Liver (tissue), 3 donors: ENCODE results near the gene FSIP2.

Experiments used
- EGR1 ChIP-seq, 2 donors: IDR thresholded peaks; 2 replicates each; pipeline ENCODE4 v1.6.1; 2016 to 2018; ENCODE audit warnings: antibody characterized with exemption in 2 of 2, low read depth in 2 of 2
- FOXA1 ChIP-seq: IDR thresholded peaks from 2 replicates; pipeline ENCODE4 v1.6.1; 2016; ENCODE audit warnings: antibody characterized with exemption
- GABPA ChIP-seq, 2 donors: IDR thresholded peaks in 1 of 2; conservative IDR thresholded peaks in 1 of 2; 2 replicates each; pipeline ENCODE4 v1.6.1; 2016; ENCODE audit warnings: antibody characterized with exemption in 2 of 2, mild to moderate bottlenecking in 1 of 2, moderate library complexity in 1 of 2
- HNF4G ChIP-seq: IDR thresholded peaks from 2 replicates; pipeline ENCODE4 v1.6.1; 2016; ENCODE audit warnings: antibody characterized with exemption
- JUND ChIP-seq, 2 donors: IDR thresholded peaks; 2 replicates each; pipeline ENCODE4 v1.6.1; 2016; ENCODE audit warnings: antibody characterized with exemption in 2 of 2
- RXRA ChIP-seq, 2 donors: IDR thresholded peaks; 2 replicates each; pipeline ENCODE4 v1.6.1; 2017 to 2018; ENCODE audit warnings: antibody characterized with exemption in 2 of 2, mild to moderate bottlenecking in 1 of 2
- SP1 ChIP-seq: IDR thresholded peaks from 2 replicates; pipeline ENCODE4 v1.6.1; 2018; ENCODE audit warnings: antibody characterized with exemption, mild to moderate bottlenecking
- TAF1 ChIP-seq: conservative IDR thresholded peaks from 2 replicates; pipeline ENCODE4 v1.6.1; 2016; ENCODE audit warnings: antibody characterized with exemption, mild to moderate bottlenecking
- YY1 ChIP-seq: IDR thresholded peaks from 2 replicates; pipeline ENCODE4 v1.6.1; 2016; ENCODE audit warnings: antibody characterized with exemption, mild to moderate bottlenecking
- TF ChIP-seq, protein P1 (sequence below): fragments of 150-350 bp; IDR thresholded peaks from 2 replicates; pipeline ENCODE4 v1.5.1; 2017; ENCODE audit warnings: improper control_type of control experiment, low read depth, low read length; ENCODE audit not compliant: missing input control
- TF ChIP-seq, protein P2 (sequence below): IDR thresholded peaks from 2 replicates; pipeline ENCODE4 v1.6.1; 2016; ENCODE audit warnings: antibody characterized with exemption
- TF ChIP-seq, protein P3 (sequence below): IDR thresholded peaks from 2 replicates; pipeline ENCODE4 v1.6.1; 2016; ENCODE audit warnings: antibody characterized with exemption
- TF ChIP-seq, protein P4 (sequence below): IDR thresholded peaks from 2 replicates; pipeline ENCODE4 v1.6.1; 2016; ENCODE audit warnings: antibody characterized with exemption, mild to moderate bottlenecking
- TF ChIP-seq, protein P5 (sequence below): IDR thresholded peaks from 2 replicates; pipeline ENCODE4 v1.6.1; 2016; ENCODE audit warnings: antibody characterized with exemption
- donor health status: healthy.
- donor health status: healthy.

DNA sequence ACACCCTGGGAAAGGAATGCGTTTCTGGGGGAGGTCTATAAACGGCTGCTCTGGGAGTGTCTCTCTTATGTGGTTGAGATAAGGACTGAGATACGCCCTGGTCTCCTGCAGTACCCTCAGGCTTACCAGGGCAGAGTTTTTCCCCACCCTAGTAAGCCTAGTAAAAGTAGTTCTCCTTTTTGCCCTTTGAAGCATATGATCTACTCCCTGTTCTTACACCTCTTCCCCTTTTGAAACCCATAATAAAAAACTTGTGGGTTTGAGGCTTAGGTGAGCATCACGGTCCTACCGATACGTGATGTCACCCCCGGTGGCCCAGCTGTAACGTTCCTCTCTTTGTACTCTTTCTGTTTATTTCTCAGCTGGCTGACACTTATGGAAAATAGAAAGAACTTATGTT lies 97.4 kb downstream of the FSIP2 start:
- TF ChIP-seq, protein P1, sequence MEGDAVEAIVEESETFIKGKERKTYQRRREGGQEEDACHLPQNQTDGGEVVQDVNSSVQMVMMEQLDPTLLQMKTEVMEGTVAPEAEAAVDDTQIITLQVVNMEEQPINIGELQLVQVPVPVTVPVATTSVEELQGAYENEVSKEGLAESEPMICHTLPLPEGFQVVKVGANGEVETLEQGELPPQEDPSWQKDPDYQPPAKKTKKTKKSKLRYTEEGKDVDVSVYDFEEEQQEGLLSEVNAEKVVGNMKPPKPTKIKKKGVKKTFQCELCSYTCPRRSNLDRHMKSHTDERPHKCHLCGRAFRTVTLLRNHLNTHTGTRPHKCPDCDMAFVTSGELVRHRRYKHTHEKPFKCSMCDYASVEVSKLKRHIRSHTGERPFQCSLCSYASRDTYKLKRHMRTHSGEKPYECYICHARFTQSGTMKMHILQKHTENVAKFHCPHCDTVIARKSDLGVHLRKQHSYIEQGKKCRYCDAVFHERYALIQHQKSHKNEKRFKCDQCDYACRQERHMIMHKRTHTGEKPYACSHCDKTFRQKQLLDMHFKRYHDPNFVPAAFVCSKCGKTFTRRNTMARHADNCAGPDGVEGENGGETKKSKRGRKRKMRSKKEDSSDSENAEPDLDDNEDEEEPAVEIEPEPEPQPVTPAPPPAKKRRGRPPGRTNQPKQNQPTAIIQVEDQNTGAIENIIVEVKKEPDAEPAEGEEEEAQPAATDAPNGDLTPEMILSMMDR, result no peak
- TF ChIP-seq, protein P2, sequence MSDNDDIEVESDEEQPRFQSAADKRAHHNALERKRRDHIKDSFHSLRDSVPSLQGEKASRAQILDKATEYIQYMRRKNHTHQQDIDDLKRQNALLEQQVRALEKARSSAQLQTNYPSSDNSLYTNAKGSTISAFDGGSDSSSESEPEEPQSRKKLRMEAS, result no peak
- no peak for TF ChIP-seq SP1
- no peak for TF ChIP-seq FOXA1
- TF ChIP-seq JUND (IDR thresholded peaks at IDR 0.05), result no peak
- TF ChIP-seq TAF1, result no peak
- no peak for TF ChIP-seq YY1
- TF ChIP-seq, protein P3, sequence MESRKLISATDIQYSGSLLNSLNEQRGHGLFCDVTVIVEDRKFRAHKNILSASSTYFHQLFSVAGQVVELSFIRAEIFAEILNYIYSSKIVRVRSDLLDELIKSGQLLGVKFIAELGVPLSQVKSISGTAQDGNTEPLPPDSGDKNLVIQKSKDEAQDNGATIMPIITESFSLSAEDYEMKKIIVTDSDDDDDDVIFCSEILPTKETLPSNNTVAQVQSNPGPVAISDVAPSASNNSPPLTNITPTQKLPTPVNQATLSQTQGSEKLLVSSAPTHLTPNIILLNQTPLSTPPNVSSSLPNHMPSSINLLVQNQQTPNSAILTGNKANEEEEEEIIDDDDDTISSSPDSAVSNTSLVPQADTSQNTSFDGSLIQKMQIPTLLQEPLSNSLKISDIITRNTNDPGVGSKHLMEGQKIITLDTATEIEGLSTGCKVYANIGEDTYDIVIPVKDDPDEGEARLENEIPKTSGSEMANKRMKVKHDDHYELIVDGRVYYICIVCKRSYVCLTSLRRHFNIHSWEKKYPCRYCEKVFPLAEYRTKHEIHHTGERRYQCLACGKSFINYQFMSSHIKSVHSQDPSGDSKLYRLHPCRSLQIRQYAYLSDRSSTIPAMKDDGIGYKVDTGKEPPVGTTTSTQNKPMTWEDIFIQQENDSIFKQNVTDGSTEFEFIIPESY, result no peak
- no peak for TF ChIP-seq GABPA (IDR thresholded peaks at IDR 0.05 in 1 of 2, conservative IDR thresholded peaks at IDR 0.05 in 1 of 2)
- no peak for TF ChIP-seq HNF4G
- TF ChIP-seq, protein P4, sequence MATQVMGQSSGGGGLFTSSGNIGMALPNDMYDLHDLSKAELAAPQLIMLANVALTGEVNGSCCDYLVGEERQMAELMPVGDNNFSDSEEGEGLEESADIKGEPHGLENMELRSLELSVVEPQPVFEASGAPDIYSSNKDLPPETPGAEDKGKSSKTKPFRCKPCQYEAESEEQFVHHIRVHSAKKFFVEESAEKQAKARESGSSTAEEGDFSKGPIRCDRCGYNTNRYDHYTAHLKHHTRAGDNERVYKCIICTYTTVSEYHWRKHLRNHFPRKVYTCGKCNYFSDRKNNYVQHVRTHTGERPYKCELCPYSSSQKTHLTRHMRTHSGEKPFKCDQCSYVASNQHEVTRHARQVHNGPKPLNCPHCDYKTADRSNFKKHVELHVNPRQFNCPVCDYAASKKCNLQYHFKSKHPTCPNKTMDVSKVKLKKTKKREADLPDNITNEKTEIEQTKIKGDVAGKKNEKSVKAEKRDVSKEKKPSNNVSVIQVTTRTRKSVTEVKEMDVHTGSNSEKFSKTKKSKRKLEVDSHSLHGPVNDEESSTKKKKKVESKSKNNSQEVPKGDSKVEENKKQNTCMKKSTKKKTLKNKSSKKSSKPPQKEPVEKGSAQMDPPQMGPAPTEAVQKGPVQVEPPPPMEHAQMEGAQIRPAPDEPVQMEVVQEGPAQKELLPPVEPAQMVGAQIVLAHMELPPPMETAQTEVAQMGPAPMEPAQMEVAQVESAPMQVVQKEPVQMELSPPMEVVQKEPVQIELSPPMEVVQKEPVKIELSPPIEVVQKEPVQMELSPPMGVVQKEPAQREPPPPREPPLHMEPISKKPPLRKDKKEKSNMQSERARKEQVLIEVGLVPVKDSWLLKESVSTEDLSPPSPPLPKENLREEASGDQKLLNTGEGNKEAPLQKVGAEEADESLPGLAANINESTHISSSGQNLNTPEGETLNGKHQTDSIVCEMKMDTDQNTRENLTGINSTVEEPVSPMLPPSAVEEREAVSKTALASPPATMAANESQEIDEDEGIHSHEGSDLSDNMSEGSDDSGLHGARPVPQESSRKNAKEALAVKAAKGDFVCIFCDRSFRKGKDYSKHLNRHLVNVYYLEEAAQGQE, result no peak
- TF ChIP-seq EGR1 (IDR thresholded peaks at IDR 0.05; ENCODE audit: low read depth in 2 of 2), result no peak
- TF ChIP-seq, protein P5, sequence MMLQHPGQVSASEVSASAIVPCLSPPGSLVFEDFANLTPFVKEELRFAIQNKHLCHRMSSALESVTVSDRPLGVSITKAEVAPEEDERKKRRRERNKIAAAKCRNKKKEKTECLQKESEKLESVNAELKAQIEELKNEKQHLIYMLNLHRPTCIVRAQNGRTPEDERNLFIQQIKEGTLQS, result no peak
- no peak for TF ChIP-seq RXRA (IDR thresholded peaks at IDR 0.05)
